HG03575 (cell line): ENCODE results near the gene GARS1.

ENCODE experiments used
- ATAC-seq: cut with Tn5 transposase; IDR thresholded peaks from one replicate; pipeline ENCODE4 v1.9.1; 2021; ENCODE audit not compliant: unreplicated experiment, insufficient number of reproducible peaks, low FRiP score; ENCODE audit errors: extremely low read depth

Gene GARS1

GRCh38 chr7:30648744-30649540 lies 54.3 kb downstream of the GARS1 start:
- no peak for ATAC-seq

DNA sequence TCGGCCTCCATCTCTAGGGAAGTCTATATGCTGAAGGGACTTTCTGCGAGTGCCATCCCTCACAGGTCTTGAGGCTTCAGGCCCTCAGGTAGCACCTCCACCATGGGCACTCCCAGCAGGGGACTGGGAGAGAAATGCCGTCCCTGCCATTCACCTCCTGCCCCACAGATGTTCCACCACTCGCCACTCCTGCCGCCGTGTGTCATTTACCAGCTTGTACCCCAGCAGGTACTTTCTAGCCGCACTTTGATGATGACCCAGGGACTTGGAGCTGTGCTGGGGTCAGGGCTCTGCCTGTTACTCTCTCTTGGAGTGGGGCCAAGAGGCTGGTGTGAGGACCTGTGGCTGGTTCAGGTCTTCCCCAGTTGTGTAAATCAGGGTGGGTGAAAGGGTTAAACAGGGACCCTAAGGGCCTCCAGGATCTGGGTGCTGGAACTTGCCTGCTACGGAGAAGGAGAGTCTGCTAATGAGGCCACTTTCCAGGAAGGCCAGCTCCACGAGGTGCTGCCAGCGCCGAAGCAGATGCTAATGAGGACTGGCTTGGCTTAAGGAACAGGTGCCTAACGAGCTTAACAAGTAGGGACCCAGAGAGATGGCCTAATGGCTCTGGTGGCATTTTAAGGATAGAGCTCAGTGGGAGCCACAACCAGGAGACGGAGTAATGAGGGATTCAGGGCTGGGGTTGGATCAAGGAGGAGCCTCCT lies 55.2 kb downstream of the GARS1 start:
- no peak for ATAC-seq

DNA sequence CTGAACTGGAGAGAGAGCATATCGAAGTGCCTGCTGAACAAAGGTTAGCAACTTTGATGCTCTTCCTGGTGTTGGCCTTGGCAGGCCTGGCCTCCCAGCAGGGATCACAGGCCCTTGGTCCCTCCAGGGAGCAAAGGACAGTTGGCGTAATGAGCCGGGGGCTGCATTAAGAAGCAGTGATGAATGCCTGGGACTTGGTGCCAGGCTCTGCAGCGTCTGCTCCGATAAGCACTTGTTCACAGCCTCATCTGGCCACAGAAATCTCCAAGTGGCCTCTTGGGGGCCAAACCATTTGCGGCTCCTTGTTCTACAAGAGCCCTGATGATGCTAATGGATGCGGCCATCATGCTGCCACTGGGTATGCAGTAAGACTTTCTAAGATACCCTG lies 55.7 kb downstream of the GARS1 start:
- no peak for ATAC-seq

GRCh38 chr7:30652132-30652531 lies 57.5 kb downstream of the GARS1 start:
- no peak for ATAC-seq

- ATAC-seq, result no peak
These were observed 58.3 kb downstream of the GARS1 start for GRCh38 chr7:30652698-30653641.

DNA sequence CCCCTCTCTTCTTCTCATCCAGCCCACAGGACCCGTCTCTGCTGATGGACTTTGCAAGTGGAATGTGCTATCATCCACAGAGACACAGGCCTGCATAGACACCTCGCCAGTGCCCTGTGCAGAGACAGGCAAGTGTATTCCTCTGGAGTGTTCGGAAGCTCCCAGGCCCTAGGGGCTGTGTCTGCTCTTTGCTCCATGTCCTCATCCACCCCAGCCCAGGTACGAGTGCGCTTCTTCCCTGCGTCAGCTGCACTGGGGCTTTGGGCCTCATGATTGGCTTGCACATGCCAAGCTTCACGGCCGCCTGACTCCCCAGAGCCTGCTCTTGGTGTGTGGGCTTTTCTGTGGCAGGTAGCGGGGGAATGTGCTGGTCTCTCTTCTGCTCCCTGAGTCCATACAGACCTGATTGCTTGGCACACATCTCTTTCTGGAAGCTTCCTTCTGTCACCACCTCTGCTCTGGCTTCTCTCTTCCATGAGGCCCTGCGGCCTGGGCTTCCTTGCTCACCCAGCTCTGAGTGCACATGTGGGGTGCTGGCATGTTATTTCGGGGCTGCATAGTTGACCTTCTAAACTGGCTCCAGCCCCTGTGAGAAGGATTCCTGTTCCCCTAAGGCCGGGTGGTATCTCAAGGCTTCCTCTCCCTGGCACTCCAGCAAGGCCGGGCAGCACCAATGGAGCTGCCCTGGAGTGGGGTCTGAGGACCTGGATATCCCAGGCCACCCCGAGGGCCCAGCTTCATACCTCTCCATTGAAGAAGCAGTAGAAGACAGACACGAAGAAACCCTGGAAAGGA lies 59.8 kb downstream of the GARS1 start:
- ATAC-seq, result no peak

- ATAC-seq, result no peak
These were observed 60.7 kb downstream of the GARS1 start for GRCh38 chr7:30655096-30655970.

DNA sequence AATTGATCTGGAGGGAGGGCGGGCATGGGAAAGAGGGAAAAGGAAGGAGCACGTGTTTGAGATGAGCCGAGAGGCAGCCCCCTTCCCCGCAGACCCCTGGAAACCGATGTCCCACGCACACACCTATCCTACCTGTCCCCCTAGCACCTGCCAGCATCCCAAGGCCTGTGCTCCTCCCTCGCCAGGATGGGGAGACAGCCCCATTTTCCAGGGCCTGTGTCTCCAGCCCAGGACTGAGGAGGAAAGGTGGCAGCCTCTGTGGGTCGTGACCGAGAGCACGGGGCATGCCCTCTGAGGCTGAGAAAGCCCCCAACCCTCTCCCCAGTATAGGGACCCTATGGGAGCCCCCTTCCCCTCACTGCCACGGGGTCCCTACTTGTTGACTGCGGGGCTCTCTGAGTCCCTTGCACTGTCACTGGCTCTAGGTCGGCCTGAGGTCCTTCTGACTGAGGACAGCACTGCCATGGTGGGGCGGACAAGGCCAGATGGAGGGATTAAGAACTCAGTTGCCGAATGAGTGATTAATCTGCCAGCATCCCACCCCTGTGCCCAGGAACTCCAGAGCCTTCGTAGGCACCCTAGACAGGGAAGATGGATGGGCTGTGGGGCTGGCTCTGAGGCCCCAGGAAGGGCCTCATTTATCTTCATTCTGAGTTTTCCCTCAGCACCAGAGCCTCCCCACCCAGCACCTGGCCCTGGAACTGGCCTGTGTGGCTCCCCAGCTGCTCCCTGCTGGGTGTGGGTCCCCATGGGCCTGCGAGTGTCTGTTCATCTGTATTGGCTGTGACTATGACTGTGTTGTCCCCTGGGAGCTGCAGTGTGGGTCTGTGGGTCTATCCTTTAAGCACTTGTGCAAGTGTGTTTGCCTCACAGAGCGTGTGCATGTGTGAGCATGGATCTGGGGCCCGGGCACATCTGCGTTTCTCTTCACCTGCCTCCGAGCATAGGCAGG lies 61.6 kb downstream of the GARS1 start:
- no peak for ATAC-seq

DNA sequence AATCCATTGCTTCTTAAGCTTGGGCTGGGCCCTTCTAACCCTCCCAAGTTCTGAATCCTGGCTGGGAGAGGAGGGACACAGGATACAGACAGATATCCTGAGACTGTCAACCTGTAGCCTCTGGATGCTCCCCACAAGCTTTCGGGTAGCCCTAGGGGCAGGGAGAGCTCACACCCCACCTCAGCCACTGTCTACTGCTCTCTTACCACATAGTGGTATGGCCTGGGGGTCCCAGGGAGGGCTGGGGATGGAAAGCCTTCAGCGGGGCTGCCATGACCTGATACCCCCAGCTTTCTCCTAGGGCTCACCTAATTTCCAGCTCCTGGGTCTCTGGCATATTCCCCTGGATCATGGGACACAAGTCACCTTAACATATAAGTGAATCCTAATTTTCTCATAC lies 62.5 kb downstream of the GARS1 start:
- no peak for ATAC-seq

DNA sequence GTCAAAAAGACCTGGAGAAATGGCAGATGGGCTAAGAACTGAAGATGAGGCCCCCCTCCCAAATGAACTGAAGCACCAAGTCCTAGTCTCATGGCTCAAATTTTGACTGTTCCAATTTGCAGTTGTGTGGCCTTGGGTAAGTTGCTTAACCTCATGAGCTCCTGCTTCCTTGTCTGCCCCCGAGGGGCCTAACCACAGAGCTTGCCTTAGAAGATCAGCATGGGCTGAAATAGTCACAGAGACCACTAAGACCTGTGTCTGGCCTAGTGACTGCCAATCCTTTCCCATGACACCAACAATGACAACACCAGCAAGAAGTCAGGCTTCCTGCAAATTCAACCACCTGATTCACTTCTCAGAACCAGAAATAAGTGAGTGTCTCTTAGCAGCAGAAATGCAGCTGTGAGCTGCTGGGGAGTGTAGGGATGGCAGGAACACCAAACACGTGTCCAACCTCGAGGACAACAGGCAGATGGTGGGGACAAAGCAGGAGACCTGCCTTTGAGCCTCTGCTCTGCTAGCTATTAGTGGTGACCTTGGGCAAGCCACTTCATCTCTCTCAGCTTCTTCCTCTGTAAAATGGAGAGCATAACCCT lies 63.9 kb downstream of the GARS1 start:
- no peak for ATAC-seq

DNA sequence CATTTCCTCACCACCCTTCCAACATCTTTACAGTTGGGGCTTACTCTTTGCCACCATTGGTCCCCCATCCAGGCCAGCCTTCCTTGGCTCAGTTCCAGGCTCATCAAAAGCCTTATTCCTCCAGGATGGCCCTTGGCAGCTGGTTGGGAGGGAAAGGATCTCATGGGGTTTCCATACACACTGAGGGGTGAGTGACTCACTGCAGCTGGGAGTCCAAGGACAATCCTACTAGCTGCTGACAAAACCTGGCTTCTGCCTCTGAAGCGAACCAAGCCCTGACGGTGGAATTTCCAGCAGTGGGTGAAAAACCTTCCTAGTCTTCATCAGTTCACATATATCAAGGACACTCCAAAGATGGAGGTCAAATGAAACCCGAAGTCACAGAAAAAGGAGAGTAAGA lies 64.6 kb downstream of the GARS1 start:
- ATAC-seq, result no peak

DNA sequence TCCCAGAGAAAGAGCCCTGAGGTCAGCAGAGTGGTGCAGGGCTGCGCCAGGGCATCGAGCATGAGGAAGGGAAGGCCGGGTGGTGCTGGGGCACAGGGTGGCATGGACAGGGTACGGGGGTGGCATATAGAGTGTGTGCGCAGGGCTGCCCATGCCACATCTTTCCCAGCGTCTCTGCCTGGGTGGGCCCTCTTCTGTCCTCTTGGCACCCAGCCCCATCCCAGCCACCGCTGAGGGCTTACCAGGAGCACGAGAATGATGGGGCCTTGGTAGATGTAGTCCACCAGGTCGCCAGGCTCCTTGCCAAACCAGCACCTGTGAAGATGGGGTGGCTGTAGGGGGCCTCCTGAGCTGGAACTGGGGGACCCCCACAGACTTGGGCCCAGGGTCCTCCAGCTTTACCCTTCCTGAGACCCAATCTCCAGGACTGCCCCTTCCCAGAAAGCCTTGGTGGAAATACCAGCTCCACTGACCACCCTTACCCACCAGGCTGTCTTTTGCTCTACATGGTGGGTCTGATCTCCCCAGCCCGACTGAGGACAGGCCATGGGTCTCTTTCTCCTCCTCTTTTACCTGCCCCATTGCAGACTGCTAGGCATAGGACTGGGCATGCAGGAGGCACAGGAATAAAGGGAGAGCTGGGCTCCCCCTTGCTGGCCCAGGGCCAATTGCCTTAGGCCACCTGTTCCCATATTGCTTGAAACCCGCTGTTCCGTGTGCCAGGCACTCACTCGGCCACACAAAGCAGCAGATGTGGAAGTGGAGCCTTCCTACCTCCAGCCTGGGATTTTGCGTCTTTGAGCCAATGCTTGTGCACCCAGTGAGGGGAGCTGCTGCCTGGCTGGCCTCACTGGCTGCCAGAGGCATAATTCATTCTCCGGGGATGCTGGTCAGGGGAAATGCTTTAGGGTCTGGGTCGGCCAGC lies 65.9 kb downstream of the GARS1 start:
- ATAC-seq, result no peak

GRCh38 chr7:30661926-30662325 lies 67.2 kb downstream of the GARS1 start:
- ATAC-seq, result no peak

DNA sequence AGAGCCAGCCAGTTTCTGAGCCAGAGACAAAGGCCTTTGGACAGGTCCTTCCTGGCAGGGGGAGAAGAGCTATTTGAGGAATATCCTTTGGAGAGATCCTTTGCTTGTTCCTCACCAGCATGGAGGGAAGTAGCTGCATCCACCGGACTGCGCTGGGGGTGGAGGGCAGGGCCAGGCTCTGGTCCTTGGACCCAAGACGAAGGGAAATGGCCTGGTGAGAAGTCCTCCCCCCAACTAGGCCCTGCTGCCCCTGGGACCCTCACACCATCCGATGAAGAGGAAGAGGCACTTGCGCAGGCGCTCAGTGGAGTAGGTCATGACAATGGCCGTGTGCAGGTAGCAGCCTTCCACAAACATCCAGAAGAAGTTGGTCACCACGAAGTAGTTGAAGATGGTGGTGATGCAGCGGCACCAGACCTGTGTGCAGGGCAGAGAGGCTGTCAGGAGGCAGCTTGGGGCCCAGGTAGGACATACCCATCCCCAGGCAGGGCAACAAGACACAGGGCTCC lies 67.8 kb downstream of the GARS1 start:
- ATAC-seq, result no peak

- no peak for ATAC-seq
These were observed 68.7 kb downstream of the GARS1 start for GRCh38 chr7:30663414-30663813.
